Measurements from ENCODE around the gene SEPTIN14. TPM values are rescaled to one million over a fixed set of nuclear protein-coding genes. Genes with fewer than 3 reads are reported as not detected.
"Not testable (repeated sequence)": the region's sequence is repeated elsewhere in the genome, so short reads cannot be mapped to it uniquely, and the experiment has no call there.

Gene SEPTIN14
- total and polyA plus RNA-seq, 4 donors = not detected

GRCh38 chr7:55775051-55775420 is 87.5 kb downstream of the SEPTIN14 start:
- DNase-seq (no peak), ATAC-seq (ENCODE audit: low FRiP score) (no peak)
- 35 to 42% methylated on average over 11 of the region's 11 CpGs for whole genome bisulfite sequencing, 2 donors
- Histone ChIP-seq H3K4me1 (ENCODE audit: control insufficient read depth in 1 of 2, insufficient read depth in 2 of 2, low read length in 2 of 2) (no peaks in the 10 kb centered on the region), H3K36me3 (ENCODE audit: control insufficient read depth in 1 of 2, insufficient read depth in 2 of 2, low read length in 1 of 2) (no peaks in the 10 kb centered on the region), H3K9me3 (ENCODE audit: control insufficient read depth, low read length) (no peaks in the 10 kb centered on the region), H3K27ac (ENCODE audit: low read depth in 1 of 2, low read length in 2 of 2) (no peak overlapping the region), H3K27me3 (ENCODE audit: control insufficient read depth in 1 of 2, insufficient read depth in 2 of 2, low read length in 1 of 2) (no peaks in the 10 kb centered on the region), H3K4me3 (ENCODE audit: low read length in 2 of 2) (no peak overlapping the region)
- intact Hi-C loops (cut with DNase I) = no loop called here

GRCh38 chr7:55774327-55775050 is 88.1 kb downstream of the SEPTIN14 start:
- no peaks in the 10 kb centered on the region for H3K27me3 ChIP-seq (ENCODE audit: control insufficient read depth in 1 of 2, insufficient read depth in 2 of 2, low read length in 1 of 2)
- H3K36me3 ChIP-seq (ENCODE audit: control insufficient read depth in 1 of 2, insufficient read depth in 2 of 2, low read length in 1 of 2) = no peaks in the 10 kb centered on the region
- DNase-seq = no peak
- no peaks in the 10 kb centered on the region for H3K4me1 ChIP-seq (ENCODE audit: control insufficient read depth in 1 of 2, insufficient read depth in 2 of 2, low read length in 2 of 2)
- no peak for ATAC-seq (ENCODE audit: low FRiP score)
- no peak overlapping the region for H3K27ac ChIP-seq (ENCODE audit: low read depth in 1 of 2, low read length in 2 of 2)
- intact Hi-C loops (cut with DNase I) = no loop called here
- H3K9me3 ChIP-seq (ENCODE audit: control insufficient read depth, low read length) = no peaks in the 10 kb centered on the region
- no peak overlapping the region for H3K4me3 ChIP-seq (ENCODE audit: low read length in 2 of 2)
- WGBS, 2 donors = 31 to 43% methylated on average over 14 of the region's 14 CpGs

- H3K4me1 ChIP-seq (ENCODE audit: control insufficient read depth in 1 of 2, insufficient read depth in 2 of 2, low read length in 2 of 2) = no peaks in the 10 kb centered on the region
- no peaks in the 10 kb centered on the region for H3K9me3 ChIP-seq (ENCODE audit: control insufficient read depth, low read length)
- no peak overlapping the region for H3K27ac ChIP-seq (ENCODE audit: low read depth in 1 of 2, low read length in 2 of 2)
- no peak overlapping the region for H3K4me3 ChIP-seq (ENCODE audit: low read length in 2 of 2)
- H3K36me3 ChIP-seq (ENCODE audit: control insufficient read depth in 1 of 2, insufficient read depth in 2 of 2, low read length in 1 of 2) = no peaks in the 10 kb centered on the region
- DNase-seq (no peak), ATAC-seq (ENCODE audit: low FRiP score) (no peak)
- intact Hi-C loops (cut with DNase I) = no loop called here
- no peaks in the 10 kb centered on the region for H3K27me3 ChIP-seq (ENCODE audit: control insufficient read depth in 1 of 2, insufficient read depth in 2 of 2, low read length in 1 of 2)
- WGBS, 2 donors = 82% methylated on average over 10 of the region's 10 CpGs
Measured at GRCh38 chr7:55770778-55771177, 91.8 kb downstream of the SEPTIN14 start.

GRCh38 chr7:55753274-55753862 is 109.2 kb downstream of the SEPTIN14 start:
- H3K4me3 ChIP-seq (ENCODE audit: low read length in 2 of 2); ATAC-seq (ENCODE audit: low FRiP score); H3K36me3 ChIP-seq (ENCODE audit: control insufficient read depth in 1 of 2, insufficient read depth in 2 of 2, low read length in 1 of 2); H3K4me1 ChIP-seq (ENCODE audit: control insufficient read depth in 1 of 2, insufficient read depth in 2 of 2, low read length in 2 of 2); intact Hi-C loops (cut with DNase I); H3K27ac ChIP-seq (ENCODE audit: low read depth in 1 of 2, low read length in 2 of 2); H3K9me3 ChIP-seq (ENCODE audit: control insufficient read depth, low read length); DNase-seq; H3K27me3 ChIP-seq (ENCODE audit: control insufficient read depth in 1 of 2, insufficient read depth in 2 of 2, low read length in 1 of 2): not testable (repeated sequence)
- 59 to 63% methylated on average over 6 of the region's 6 CpGs for WGBS, 2 donors

GRCh38 chr7:55744706-55745105 is 117.8 kb downstream of the SEPTIN14 start:
- ATAC-seq (ENCODE audit: low FRiP score); H3K27ac ChIP-seq (ENCODE audit: low read depth in 1 of 2, low read length in 2 of 2); DNase-seq; H3K9me3 ChIP-seq (ENCODE audit: control insufficient read depth, low read length); H3K36me3 ChIP-seq (ENCODE audit: control insufficient read depth in 1 of 2, insufficient read depth in 2 of 2, low read length in 1 of 2); H3K4me3 ChIP-seq (ENCODE audit: low read length in 2 of 2); H3K27me3 ChIP-seq (ENCODE audit: control insufficient read depth in 1 of 2, insufficient read depth in 2 of 2, low read length in 1 of 2); intact Hi-C loops (cut with DNase I); H3K4me1 ChIP-seq (ENCODE audit: control insufficient read depth in 1 of 2, insufficient read depth in 2 of 2, low read length in 2 of 2): not testable (repeated sequence)
- WGBS, 2 donors = 91 to 95% methylated on average over 14 to 19 of the region's 20 CpGs

Other genes starting within 250 kb of the SEPTIN14 start
- gene ZNF713, start 24.7 kb upstream of the SEPTIN14 start, total RNA-seq = 1 to 10 TPM; 2.6 to 4.8 TPM
- 1 to 10 TPM; 1.1 to 1.4 TPM for gene ZNF713, start 24.7 kb upstream of the SEPTIN14 start, polyA plus RNA-seq
- gene MRPS17, start 89.1 kb upstream of the SEPTIN14 start, total RNA-seq = 1 to 10 TPM; 8.6 to 9.0 TPM
- 1 to 10 TPM; 7.9 to 9.4 TPM for gene MRPS17, start 89.1 kb upstream of the SEPTIN14 start, polyA plus RNA-seq
- gene NIPSNAP2, start 101.8 kb upstream of the SEPTIN14 start, total RNA-seq = 10 to 100 TPM; 40.9 to 47.8 TPM
- gene NIPSNAP2, start 101.8 kb upstream of the SEPTIN14 start, polyA plus RNA-seq = 10 to 100 TPM; 34.3 to 53.1 TPM
- 1 to 10 TPM; 4.3 to 5.7 TPM for gene PSPH, start 188.7 kb upstream of the SEPTIN14 start, total RNA-seq
- gene PSPH, start 188.7 kb upstream of the SEPTIN14 start, polyA plus RNA-seq = 1 to 10 TPM; 7.4 TPM
- gene CCT6A, start 189.0 kb upstream of the SEPTIN14 start, total RNA-seq = 10 to 100 TPM; 80.6 to 82.8 TPM
- gene CCT6A, start 189.0 kb upstream of the SEPTIN14 start, polyA plus RNA-seq = 100 to 1,000 TPM in 1 of 2 donors, 10 to 100 TPM in 1; 88.1 to 115 TPM
- gene SUMF2, start 201.5 kb upstream of the SEPTIN14 start, total RNA-seq = 100 to 1,000 TPM in 1 of 2 donors, 10 to 100 TPM in 1; 95.2 to 118 TPM
- gene SUMF2, start 201.5 kb upstream of the SEPTIN14 start, polyA plus RNA-seq = 100 to 1,000 TPM in 1 of 2 donors, 10 to 100 TPM in 1; 47.7 to 143 TPM
- gene PHKG1, start 230.2 kb upstream of the SEPTIN14 start, total RNA-seq = 1 to 10 TPM; 4.6 to 9.3 TPM
- 10 to 100 TPM in 1 of 2 donors, 1 to 10 TPM in 1; 2.9 to 20.5 TPM for gene PHKG1, start 230.2 kb upstream of the SEPTIN14 start, polyA plus RNA-seq
- 100 to 1,000 TPM; 187 to 240 TPM for gene CHCHD2, start 243.7 kb upstream of the SEPTIN14 start, total RNA-seq
- 100 to 1,000 TPM; 379 to 492 TPM for gene CHCHD2, start 243.7 kb upstream of the SEPTIN14 start, polyA plus RNA-seq

Measured in aorta (tissue), 5 donors.